ENCODE results near the gene KCNMA1.

- no peak for TF ChIP-seq CTCF (conservative IDR thresholded peaks at IDR 0.05; ENCODE audit: low read depth, low read length)
- no peak for TF ChIP-seq EZH2 (IDR thresholded peaks at IDR 0.05; ENCODE audit: low read length, unreplicated experiment)
- no peak for TF ChIP-seq EZH2phosphoT487 (IDR thresholded peaks at IDR 0.05; ENCODE audit: borderline replicate concordance, low read length)
Observed at GRCh38 chr10:77526868-77527617, 110.6 kb downstream of the KCNMA1 start.

All from PC-3 (cell line).